WERI-Rb-1 (cell line): ENCODE data around the gene TUBB4B.

ENCODE experiments used
- DNase-seq: peaks from one replicate; pipeline ENCODE4 v3.0.0-alpha.2; 2020
- H3K27ac ChIP-seq: fragments of 250-450 bp; sonication (Bioruptor Pico); 2 replicates; pipeline ENCODE4 v1.5.1; 2020; ENCODE audit warnings: mild to moderate bottlenecking, moderate library complexity
- H3K27me3 ChIP-seq: fragments of 250-450 bp; sonication (Bioruptor Pico); 2 replicates; pipeline ENCODE4 v1.5.1; 2021; ENCODE audit warnings: mild to moderate bottlenecking, low read depth, moderate library complexity; ENCODE audit not compliant: insufficient read depth, severe bottlenecking
- H3K36me3 ChIP-seq: fragments of 250-450 bp; sonication (Bioruptor Pico); 2 replicates; pipeline ENCODE4 v1.5.1; 2020; ENCODE audit warnings: mild to moderate bottlenecking, moderate library complexity
- H3K4me3 ChIP-seq: 2 replicates; pipeline ENCODE4 v1.5.1; 2011; ENCODE audit warnings: low read depth, mild to moderate bottlenecking, control low read depth, low read length
- H3K9me3 ChIP-seq: fragments of 250-450 bp; sonication (Bioruptor Pico); 2 replicates; pipeline ENCODE4 v1.5.1; 2021; ENCODE audit warnings: mild to moderate bottlenecking, moderate library complexity; ENCODE audit not compliant: severe bottlenecking
- TF ChIP-seq, protein P1 (sequence below): IDR thresholded peaks from 2 replicates; pipeline ENCODE4 v1.5.1; 2011; ENCODE audit warnings: low read depth, mild to moderate bottlenecking, control low read depth, inconsistent platforms, low read length

The TUBB4B gene

GRCh38 chr9:137222190-137223077 is 18.7 kb upstream of the TUBB4B start, which contains the start of gene RNF208:
RNF208 (minus strand) TSS chr9:137222240; CDS start chr9:137221212, 1,028 bp downstream.
- no peaks in the 10 kb centered on the region for H3K27me3 ChIP-seq
- peak within 1 kb of the TSS; percentile 28; the same call in 1 of the 2 replicates for H3K27ac ChIP-seq
- H3K9me3 ChIP-seq = no peaks in the 10 kb centered on the region
- peak; percentile 23 for DNase-seq
- TF ChIP-seq, protein P1, sequence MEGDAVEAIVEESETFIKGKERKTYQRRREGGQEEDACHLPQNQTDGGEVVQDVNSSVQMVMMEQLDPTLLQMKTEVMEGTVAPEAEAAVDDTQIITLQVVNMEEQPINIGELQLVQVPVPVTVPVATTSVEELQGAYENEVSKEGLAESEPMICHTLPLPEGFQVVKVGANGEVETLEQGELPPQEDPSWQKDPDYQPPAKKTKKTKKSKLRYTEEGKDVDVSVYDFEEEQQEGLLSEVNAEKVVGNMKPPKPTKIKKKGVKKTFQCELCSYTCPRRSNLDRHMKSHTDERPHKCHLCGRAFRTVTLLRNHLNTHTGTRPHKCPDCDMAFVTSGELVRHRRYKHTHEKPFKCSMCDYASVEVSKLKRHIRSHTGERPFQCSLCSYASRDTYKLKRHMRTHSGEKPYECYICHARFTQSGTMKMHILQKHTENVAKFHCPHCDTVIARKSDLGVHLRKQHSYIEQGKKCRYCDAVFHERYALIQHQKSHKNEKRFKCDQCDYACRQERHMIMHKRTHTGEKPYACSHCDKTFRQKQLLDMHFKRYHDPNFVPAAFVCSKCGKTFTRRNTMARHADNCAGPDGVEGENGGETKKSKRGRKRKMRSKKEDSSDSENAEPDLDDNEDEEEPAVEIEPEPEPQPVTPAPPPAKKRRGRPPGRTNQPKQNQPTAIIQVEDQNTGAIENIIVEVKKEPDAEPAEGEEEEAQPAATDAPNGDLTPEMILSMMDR = no peak
- H3K4me3 ChIP-seq = peak within 1 kb of the TSS; percentile 49
- H3K36me3 ChIP-seq = no peaks in the 10 kb centered on the region

GRCh38 chr9:137223078-137223970 is 17.8 kb upstream of the TUBB4B start:
- H3K9me3 ChIP-seq = no peaks in the 10 kb centered on the region
- peak overlapping the region; percentile 51 for H3K27ac ChIP-seq
- TF ChIP-seq, protein P1 = no peak
- peak overlapping the region; percentile 66 for H3K4me3 ChIP-seq
- DNase-seq = peak; percentile 93
- H3K27me3 ChIP-seq = no peaks in the 10 kb centered on the region
- no peaks in the 10 kb centered on the region for H3K36me3 ChIP-seq

DNA sequence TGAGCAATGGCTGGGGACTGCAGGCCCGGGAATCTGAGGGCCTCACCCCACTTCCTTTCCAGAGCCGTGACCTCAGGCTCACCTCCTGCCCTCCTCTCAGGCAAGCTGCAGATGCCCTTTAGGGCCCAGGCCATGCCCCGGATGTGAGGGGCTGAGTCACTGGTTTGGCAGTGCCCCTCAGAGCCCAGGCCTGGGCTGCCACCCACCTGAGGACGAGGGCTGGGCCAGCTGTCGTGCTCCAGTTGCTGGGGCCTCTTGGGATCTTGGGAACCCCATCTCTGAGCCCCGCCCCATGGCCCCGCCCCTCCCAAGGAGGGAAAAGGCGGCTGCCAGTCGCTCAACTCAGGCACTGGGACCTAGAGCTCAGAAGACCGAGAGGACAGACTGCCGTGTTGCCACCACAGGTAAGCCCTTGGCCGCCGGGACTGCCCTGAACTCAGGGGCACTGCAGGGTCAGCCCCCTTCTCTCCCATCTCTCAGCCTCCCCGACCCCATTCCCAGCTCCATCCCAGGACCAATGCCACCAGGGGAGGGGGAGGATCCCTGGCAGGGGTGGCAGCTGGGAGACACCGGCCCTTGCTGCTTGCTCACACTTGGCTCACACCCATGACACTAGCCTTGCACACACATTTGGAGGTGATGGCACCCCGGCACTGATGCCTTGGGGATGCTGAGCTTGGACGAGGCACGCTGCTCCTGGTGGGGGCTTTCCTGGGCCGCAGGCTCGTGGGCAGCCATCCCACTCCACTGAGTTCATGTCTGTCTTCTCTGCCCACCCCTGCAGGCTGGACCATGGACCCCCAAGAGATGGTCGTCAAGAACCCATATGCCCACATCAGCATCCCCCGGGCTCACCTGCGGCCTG is 16.0 kb upstream of the TUBB4B start, which contains the start of gene CYSRT1:
CYSRT1 (plus strand) TSS at position 345 of the 865 bp plus-strand sequence; CDS start at position 793, 448 bp downstream.
- no peaks in the 10 kb centered on the region for H3K27me3 ChIP-seq
- H3K4me3 ChIP-seq = peak within 1 kb of the TSS; percentile 66
- TF ChIP-seq, protein P1 = no peak
- no peaks in the 10 kb centered on the region for H3K9me3 ChIP-seq
- no peak within 1 kb of the TSS for H3K27ac ChIP-seq
- DNase-seq = no peak
- H3K36me3 ChIP-seq = no peaks in the 10 kb centered on the region

DNA sequence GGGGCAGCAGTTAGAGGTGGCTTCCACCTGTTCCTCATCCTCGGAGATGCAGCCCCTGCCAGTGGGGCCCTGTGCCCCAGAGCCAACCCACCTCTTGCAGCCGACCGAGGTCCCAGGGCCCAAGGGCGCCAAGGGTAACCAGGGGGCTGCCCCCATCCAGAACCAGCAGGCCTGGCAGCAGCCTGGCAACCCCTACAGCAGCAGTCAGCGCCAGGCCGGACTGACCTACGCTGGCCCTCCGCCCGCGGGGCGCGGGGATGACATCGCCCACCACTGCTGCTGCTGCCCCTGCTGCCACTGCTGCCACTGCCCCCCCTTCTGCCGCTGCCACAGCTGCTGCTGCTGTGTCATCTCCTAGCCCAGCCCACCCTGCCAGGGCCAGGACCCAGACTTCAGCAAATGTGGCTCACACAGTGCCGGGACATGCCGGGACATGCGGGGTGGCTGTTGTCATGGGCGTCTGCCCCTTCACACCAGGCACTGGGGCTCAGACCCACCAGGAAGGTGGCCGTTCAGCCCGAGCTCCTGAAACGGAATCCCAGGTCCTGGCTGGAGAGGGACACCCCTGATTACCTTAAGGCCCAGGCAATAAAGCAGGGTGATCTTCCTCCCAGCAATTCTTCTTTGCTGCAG is 15.3 kb upstream of the TUBB4B start:
- no peak overlapping the region for H3K4me3 ChIP-seq
- H3K36me3 ChIP-seq = no peaks in the 10 kb centered on the region
- DNase-seq = no peak
- no peak overlapping the region for H3K27ac ChIP-seq
- H3K9me3 ChIP-seq = no peaks in the 10 kb centered on the region
- no peaks in the 10 kb centered on the region for H3K27me3 ChIP-seq
- TF ChIP-seq, protein P1 = no peak
